Ovary (tissue), 9 donors: ENCODE results near the gene MCOLN2. TPM values are rescaled to one million over a fixed set of nuclear protein-coding genes. Genes with fewer than 3 reads are reported as not detected.
A peak's percentile ranks its signal among the peaks of the same experiment; 100 is the strongest.

Source experiments
- DNase-seq, 5 donors: peaks; one replicate each; pipeline ENCODE4 v3.0.0-alpha.2; 2019 to 2020
- H3K27ac ChIP-seq, 2 donors: fragments of 200-600 bp; one replicate each; pipeline versions ENCODE4 v1.5.1 to v1.8.0; 2019 to 2022
- H3K27me3 ChIP-seq: fragments of 200-600 bp; one replicate; pipeline ENCODE4 v1.8.0; 2022
- H3K36me3 ChIP-seq: fragments of 200-600 bp; sonication (generic); one replicate; pipeline ENCODE4 v1.5.1; 2019
- H3K4me1 ChIP-seq: one replicate; pipeline ENCODE4 v1.8.1; 2013; ENCODE audit warnings: mild to moderate bottlenecking, moderate library complexity; ENCODE audit not compliant: insufficient read depth
- H3K4me3 ChIP-seq: fragments of 200-600 bp; sonication (generic); one replicate; pipeline ENCODE4 v1.5.1; 2017
- H3K9me3 ChIP-seq, 2 donors: fragments of 200-600 bp in 1 of 2; sonication (generic) in 1 of 2; one replicate each; pipeline versions ENCODE4 v1.5.1 to v1.8.1; 2013 to 2019; ENCODE audit warnings: mild to moderate bottlenecking in 1 of 2, moderate library complexity in 1 of 2
- CTCF ChIP-seq, 3 donors: fragments of 450-650 bp in 2 of 3; fragments of 200-600 bp in 1 of 3; IDR thresholded peaks; one replicate each; pipeline versions ENCODE4 v1.5.1 to v1.8.0; 2016 to 2022; ENCODE audit warnings: antibody characterized with exemption in 3 of 3, mild to moderate bottlenecking in 1 of 3
- EP300 ChIP-seq: sonication (generic); formaldehyde crosslinking; IDR thresholded peaks from one replicate; pipeline ENCODE4 v1.6.1; 2017; ENCODE audit warnings: antibody characterized with exemption
- POLR2A ChIP-seq: fragments of 450-650 bp; IDR thresholded peaks from one replicate; pipeline ENCODE4 v1.6.1; 2017; ENCODE audit warnings: antibody characterized with exemption, mild to moderate bottlenecking, moderate library complexity
- WGBS, 3 donors: extraction: QIAGEN DNeasy Blood & Tissue Kit in 1 of 3; methylation state at CpG; one replicate each; pipeline versions ENCODE4 v1.1.5 to v1.1.7; 2013 to 2017; 5-methylcytosine and 5-hydroxymethylcytosine counted together
- intact Hi-C, 4 donors: fragments of 100-400 bp; cut with DNase I; formaldehyde crosslinking; loops; one replicate each; pipeline versions ENCODE4 v1.11.0 to v1.15.1; 2022 to 2023
- polyA plus RNA-seq, 2 donors: library from polyadenylated mRNA; stranded (reverse); fragments of 200-250 nt in 1 of 2; fragments of 350-450 nt in 1 of 2; fragmentation: Illumina TruSeq in 1 of 2; extraction: RNeasy Lipid Tissue Mini Kit (QIAGEN cat#74804) in 1 of 2; gene quantifications; one replicate each; pipeline ENCODE4 v1.2.3, GENCODE V29; 2013 to 2014
- total RNA-seq, 7 donors: library from RNA; depleted of rRNA in 2 of 7; stranded (reverse); fragments of >200 nt in 2 of 7; fragmentation: NEBNext Ultra II Directional in 3 of 7; extraction: Animal tissue kit (Norgen Biotek cat#: 25700) in 3 of 7; gene quantifications; one replicate each; pipeline versions ENCODE4 v1.1.0 to v1.2.4, GENCODE V29; 2016 to 2023
- donor health status: DM: no; HTN: no; CAD: no; lungs with moderate emphysema.
- donor health status: DM: no; HTN: no; CAD: no.
- donor health status: Bipolar disorder and iron deficiency.
- donor health status: DM: yes; HTN: yes; CAD: no.
- donor health status: DM: no; HTN: no; CAD: no.
- donor health status: DM: yes; HTN: yes; CAD: no.

MCOLN2 gene
- total and polyA plus RNA-seq, 9 donors = 0.15 to 3.3 (median 0.60) TPM

DNA sequence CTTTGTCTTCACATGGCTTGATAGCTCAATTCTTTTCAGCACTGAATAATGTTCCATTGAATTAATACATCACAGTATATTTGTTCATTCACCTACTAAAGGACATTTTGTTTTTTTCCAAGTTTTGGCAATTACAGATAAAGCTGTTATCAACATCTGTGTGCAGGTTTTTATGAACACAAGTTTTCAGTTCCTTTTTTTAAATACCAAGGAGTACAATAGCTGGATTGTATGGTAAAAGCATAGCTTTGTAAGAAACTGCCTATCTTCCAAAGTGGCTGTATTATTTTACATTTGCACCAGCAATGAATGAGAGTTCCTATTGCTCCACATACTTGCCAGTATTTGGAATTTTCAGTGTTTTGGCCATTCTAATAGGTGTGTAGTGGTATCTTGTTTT, 4.8 kb upstream of the MCOLN2 start:
- intact Hi-C loops = no loop called here
- no peak for DNase-seq
- Histone ChIP-seq H3K36me3 (no peaks in the 10 kb centered on the region), H3K9me3 (no peaks in the 10 kb centered on the region), H3K4me3 (no peak overlapping the region), H3K27me3 (no peaks in the 10 kb centered on the region), H3K4me1 (peaks cover 6% of the 10 kb centered on the region), H3K27ac (no peak overlapping the region)
- TF ChIP-seq POLR2A (no peak), CTCF (IDR thresholded peaks at IDR 0.05) (no peak), EP300 (no peak)

DNA sequence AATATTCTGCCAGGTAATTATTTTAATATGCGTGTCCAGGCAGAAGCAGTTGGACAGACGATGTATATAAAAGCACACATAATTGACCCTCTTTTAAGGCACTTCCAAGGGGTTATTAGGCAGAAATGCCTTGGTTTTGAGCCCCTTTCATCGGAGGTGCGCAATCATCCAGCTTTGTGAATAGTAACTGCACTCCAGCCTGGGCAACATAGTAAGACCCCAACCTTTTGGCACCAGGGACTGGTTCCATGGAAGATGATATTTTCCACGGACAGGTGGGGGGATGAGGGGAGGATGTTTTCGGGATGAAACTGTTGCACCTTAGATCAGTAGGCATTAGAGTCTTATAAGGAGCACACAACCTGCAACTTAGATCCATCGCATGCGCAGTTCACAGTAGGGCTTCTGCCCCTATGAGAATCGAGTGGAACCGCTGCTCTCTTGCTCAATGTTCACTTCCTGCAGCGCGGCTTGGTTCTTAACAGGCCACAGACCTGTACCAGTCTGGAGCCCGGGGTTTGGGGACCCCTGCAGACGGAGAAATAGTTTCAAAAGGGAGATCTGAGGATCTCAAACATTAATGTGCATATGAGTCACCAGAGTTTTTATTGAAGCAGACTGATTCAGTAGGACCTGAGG, 1.8 kb upstream of the MCOLN2 start:
- Histone ChIP-seq H3K27me3 (no peaks in the 10 kb centered on the region), H3K9me3 (no peaks in the 10 kb centered on the region), H3K4me1 (peaks cover 7% of the 10 kb centered on the region), H3K27ac (no peak overlapping the region), H3K4me3 (no peak overlapping the region), H3K36me3 (no peaks in the 10 kb centered on the region)
- no peak for DNase-seq
- TF ChIP-seq CTCF (IDR thresholded peaks at IDR 0.05) (no peak), EP300 (no peak), POLR2A (no peak)
- intact Hi-C loops = no loop called here
- WGBS, 3 donors = 36 to 43% (median 40%) methylated on average over 14 of the region's 14 CpGs

DNA sequence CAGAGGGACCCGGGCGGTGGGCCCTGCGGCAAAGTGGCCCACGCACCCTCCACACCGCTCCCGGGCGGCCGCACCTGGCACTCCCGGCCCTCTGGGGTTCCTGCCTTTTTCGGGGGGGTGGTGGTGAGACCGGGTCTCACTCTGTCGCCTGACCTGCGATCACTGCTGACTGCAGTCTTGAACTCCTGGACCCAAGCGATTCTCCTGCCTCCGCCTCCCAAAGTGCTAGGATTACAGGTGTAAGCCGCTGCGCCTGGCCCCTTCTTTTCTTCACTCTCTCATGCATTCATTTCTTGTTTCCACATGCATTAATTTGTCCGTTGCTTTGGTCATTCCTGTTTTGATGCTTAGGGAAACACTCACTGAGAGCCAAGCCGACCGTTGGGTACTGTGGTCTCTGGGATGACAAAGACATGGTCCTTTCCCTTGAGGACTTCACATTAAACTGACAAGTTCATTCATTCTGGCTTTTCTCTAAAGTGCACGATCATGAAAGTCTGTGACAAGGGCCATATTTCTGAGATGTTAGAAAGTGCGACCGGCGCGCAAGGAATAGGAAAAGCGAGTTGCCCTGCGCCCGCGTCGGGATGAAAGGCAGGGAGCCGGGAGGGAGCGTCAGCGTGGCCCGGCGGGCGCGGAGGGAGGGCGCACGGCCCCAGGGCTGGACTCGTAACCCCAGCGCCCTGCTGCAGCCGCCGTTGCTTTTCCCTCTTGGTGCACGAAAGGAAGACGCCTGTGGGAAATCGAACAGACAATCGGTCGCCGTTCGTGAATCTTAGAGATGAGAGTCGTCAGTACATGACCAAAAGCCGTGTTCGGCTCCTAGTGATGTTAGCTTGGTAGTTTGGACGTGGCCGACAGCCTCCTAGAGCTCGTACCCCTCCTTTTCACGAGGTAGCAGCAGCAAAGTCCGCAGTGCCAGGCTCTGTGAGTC, 1.0 kb upstream of the MCOLN2 start:
- Histone ChIP-seq H3K9me3 (no peaks in the 10 kb centered on the region), H3K27ac (no peak overlapping the region), H3K27me3 (no peaks in the 10 kb centered on the region), H3K4me1 (peaks cover 7% of the 10 kb centered on the region), H3K4me3 (peak overlapping the region; percentile 48), H3K36me3 (no peaks in the 10 kb centered on the region)
- DNase-seq = no peak
- intact Hi-C loops = no loop called here
- WGBS, 3 donors = 1 to 4% (median 2%) methylated on average over 53 to 58 of the region's 58 CpGs
- TF ChIP-seq EP300 (no peak), CTCF (IDR thresholded peaks at IDR 0.05) (no peak), POLR2A (no peak)

DNA sequence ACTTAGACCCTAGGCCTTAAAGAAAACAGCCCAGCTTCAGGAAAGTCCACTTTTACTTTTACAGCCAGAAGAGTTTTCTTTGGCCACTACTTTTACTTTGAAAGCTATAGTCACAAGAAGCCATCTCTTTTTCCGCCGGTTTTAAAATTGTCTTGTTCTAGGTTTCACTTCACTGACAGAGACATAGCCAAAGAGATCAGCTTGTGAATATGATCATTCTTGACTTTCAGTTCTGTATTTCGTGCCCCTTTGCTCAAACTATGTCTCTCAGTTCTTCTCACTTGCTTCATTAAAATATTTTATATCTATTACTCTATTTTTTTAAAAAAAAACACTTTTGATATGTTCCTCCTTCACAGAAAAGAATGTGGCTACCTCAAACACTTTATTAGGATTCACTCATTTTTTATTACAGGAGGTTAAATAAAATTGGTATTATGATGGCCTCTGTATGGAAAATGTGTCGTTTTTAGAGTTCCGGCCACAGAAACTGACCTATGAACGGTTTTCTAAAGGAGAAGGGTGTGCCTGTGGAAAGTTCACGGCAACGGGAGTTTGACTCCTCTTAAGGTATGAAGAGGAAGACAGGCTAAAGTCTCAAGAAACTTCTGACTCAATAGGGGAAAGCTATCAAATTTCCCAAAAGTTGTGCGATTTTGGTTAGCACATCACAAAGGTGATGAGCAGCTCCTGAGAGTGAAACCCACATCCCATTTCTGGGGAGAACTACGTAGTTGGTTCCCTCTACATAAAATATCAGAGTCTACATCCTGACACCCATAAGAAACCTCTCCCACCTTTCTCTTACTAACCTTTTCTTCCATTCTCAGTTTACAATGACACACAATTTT, 1.2 kb downstream of the MCOLN2 start:
- 78 to 85% (median 83%) methylated on average over 10 of the region's 10 CpGs for WGBS, 3 donors
- TF ChIP-seq EP300 = no peak
- TF ChIP-seq CTCF (IDR thresholded peaks at IDR 0.05) = no peak
- no peak for TF ChIP-seq POLR2A
- DNase-seq = no peak
- no peak overlapping the region for H3K4me3 ChIP-seq
- intact Hi-C loops = no loop called here
- no peaks in the 10 kb centered on the region for H3K9me3 ChIP-seq
- peaks cover 7% of the 10 kb centered on the region for H3K4me1 ChIP-seq
- no peaks in the 10 kb centered on the region for H3K27me3 ChIP-seq
- no peak overlapping the region for H3K27ac ChIP-seq
- H3K36me3 ChIP-seq = no peaks in the 10 kb centered on the region
